HepG2 (cell line): Measurements from ENCODE around the gene ATP11A. TPM values are rescaled to one million over a fixed set of nuclear protein-coding genes. Genes with fewer than 3 reads are reported as not detected.
A peak's percentile ranks its signal among the peaks of the same experiment; 100 is the strongest.

Experiments
- CBX5 ChIP-seq: sonication (generic); formaldehyde crosslinking; IDR thresholded peaks from 2 replicates; pipeline ENCODE4 v1.4.0; 2020; ENCODE audit warnings: missing genetic modification reagents, borderline replicate concordance
- EZH2 ChIP-seq: conservative IDR thresholded peaks from 2 replicates; pipeline ENCODE4 v1.6.1; 2012; ENCODE audit warnings: mild to moderate bottlenecking, low read depth, low read length, moderate library complexity
- KLF16 ChIP-seq, 2 experiments: sonication (generic) in 1 of 2; formaldehyde crosslinking in 1 of 2; IDR thresholded peaks; 2 replicates each; pipeline versions ENCODE4 v1.6.1 to v1.8.0; 2016 to 2023; ENCODE audit warnings: missing genetic modification reagents in 2 of 2, missing compliant biosample characterization in 1 of 2
- NCOR1 ChIP-seq: fragments of 200-600 bp; sonication (generic); IDR thresholded peaks from 2 replicates; pipeline ENCODE4 v1.7.0; 2017; ENCODE audit warnings: antibody characterized with exemption, low read length, borderline replicate concordance
- NFE2L1 ChIP-seq: sonication (generic); formaldehyde crosslinking; IDR thresholded peaks from 2 replicates; pipeline ENCODE4 v1.4.0; 2020; ENCODE audit warnings: missing genetic modification reagents, mild to moderate bottlenecking, borderline replicate concordance
- POLR2G ChIP-seq: fragments of 200-400 bp; formaldehyde crosslinking; IDR thresholded peaks from 2 replicates; pipeline ENCODE4 v1.6.1; 2018; ENCODE audit warnings: mild to moderate bottlenecking, low read depth, low read length, moderate library complexity
- PRDM15 ChIP-seq: sonication (generic); formaldehyde crosslinking; IDR thresholded peaks from 2 replicates; pipeline ENCODE4 v1.4.0; 2020; ENCODE audit warnings: missing genetic modification reagents
- PRMT3 ChIP-seq: sonication (generic); formaldehyde crosslinking; IDR thresholded peaks from 2 replicates; pipeline ENCODE4 v1.8.1; 2022; ENCODE audit warnings: low read depth, mild to moderate bottlenecking, moderate library complexity, missing genetic modification reagents, borderline replicate concordance
- SMARCE1 ChIP-seq: fragments of 450-650 bp; IDR thresholded peaks from 2 replicates; pipeline ENCODE4 v1.6.1; 2017; ENCODE audit warnings: borderline replicate concordance
- TCF12 ChIP-seq, 2 experiments: fragments of 450-650 bp in 1 of 2; sonication (generic) in 1 of 2; formaldehyde crosslinking in 1 of 2; IDR thresholded peaks; 2 replicates each; pipeline versions ENCODE4 v1.6.1 to v1.8.0; 2017 to 2022; ENCODE audit warnings: antibody characterized with exemption in 1 of 2, mild to moderate bottlenecking in 1 of 2, missing genetic modification reagents in 1 of 2, moderate library complexity in 1 of 2
- TEAD2 ChIP-seq: sonication (generic); formaldehyde crosslinking; IDR thresholded peaks from 2 replicates; pipeline ENCODE4 v1.9.0; 2021; ENCODE audit warnings: missing genetic modification reagents
- TFDP1 ChIP-seq: IDR thresholded peaks from 2 replicates; pipeline ENCODE4 v1.6.1; 2016; ENCODE audit warnings: missing compliant biosample characterization, missing genetic modification reagents, borderline replicate concordance
- WIZ ChIP-seq: sonication (generic); formaldehyde crosslinking; IDR thresholded peaks from 2 replicates; pipeline ENCODE4 v1.5.1; 2020; ENCODE audit warnings: mild to moderate bottlenecking, missing genetic modification reagents
- ZBTB1 ChIP-seq: sonication (generic); formaldehyde crosslinking; IDR thresholded peaks from 2 replicates; pipeline ENCODE4 v1.4.0; 2020; ENCODE audit warnings: missing genetic modification reagents, borderline replicate concordance
- ZBTB7A ChIP-seq: sonication (generic); formaldehyde crosslinking; IDR thresholded peaks from 2 replicates; pipeline ENCODE4 v1.8.0; 2022; ENCODE audit warnings: mild to moderate bottlenecking, missing genetic modification reagents
- ZFP1 ChIP-seq: IDR thresholded peaks from 2 replicates; pipeline ENCODE4 v1.6.1; 2016
- ZIK1 ChIP-seq: sonication (generic); formaldehyde crosslinking; IDR thresholded peaks from 2 replicates; pipeline ENCODE4 v1.5.0; 2020; ENCODE audit warnings: mild to moderate bottlenecking, low read depth, missing genetic modification reagents, borderline replicate concordance
- ZNF180 ChIP-seq: sonication (generic); formaldehyde crosslinking; IDR thresholded peaks from 2 replicates; pipeline ENCODE4 v1.4.0; 2020; ENCODE audit warnings: low read depth, missing genetic modification reagents, borderline replicate concordance
- ZNF256 ChIP-seq: sonication (generic); formaldehyde crosslinking; conservative IDR thresholded peaks from 2 replicates; pipeline ENCODE4 v1.4.0; 2020; ENCODE audit warnings: missing genetic modification reagents
- ZNF331 ChIP-seq: sonication (generic); formaldehyde crosslinking; IDR thresholded peaks from 2 replicates; pipeline ENCODE4 v1.4.0; 2020; ENCODE audit warnings: missing genetic modification reagents
- ZNF350 ChIP-seq: sonication (generic); formaldehyde crosslinking; IDR thresholded peaks from 2 replicates; pipeline ENCODE4 v1.4.0; 2020; ENCODE audit warnings: mild to moderate bottlenecking, low read depth, missing genetic modification reagents, borderline replicate concordance
- ZNF432 ChIP-seq: sonication (generic); formaldehyde crosslinking; IDR thresholded peaks from 2 replicates; pipeline ENCODE4 v1.5.0; 2020; ENCODE audit warnings: missing genetic modification reagents, mild to moderate bottlenecking, borderline replicate concordance
- ZNF563 ChIP-seq: sonication (generic); formaldehyde crosslinking; IDR thresholded peaks from 2 replicates; pipeline ENCODE4 v1.8.0; 2022; ENCODE audit warnings: mild to moderate bottlenecking, moderate library complexity, missing genetic modification reagents
- ZNF781 ChIP-seq: sonication (generic); formaldehyde crosslinking; IDR thresholded peaks from 2 replicates; pipeline ENCODE4 v1.5.1; 2020; ENCODE audit warnings: borderline replicate concordance, mild to moderate bottlenecking, missing genetic modification reagents; ENCODE audit errors: not compliant biosample characterization
- polyA plus RNA-seq, 8 experiments: library from polyadenylated mRNA; depleted of rRNA in 3 of 8; stranded (reverse) in 7 of 8; unstranded in 1 of 8; fragments of >200 nt; fragmentation: Illumina TruSeq in 4 of 8; extraction: Trizol in 4 of 8; gene quantifications; 2 replicates each; pipeline versions ENCODE4 v1.2.1 to v1.2.3, GENCODE V29; 2011 to 2016; ENCODE audit warnings: low read depth in 4 of 8, missing spikeins in 1 of 8, mixed read lengths in 1 of 8; ENCODE audit not compliant: insufficient read depth in 1 of 8
- total RNA-seq, 5 experiments: library from RNA; depleted of rRNA; stranded (reverse); fragments of >200 nt; fragmentation: Illumina TruSeq; extraction: Trizol; gene quantifications; 2 replicates each; pipeline ENCODE4 v1.2.3, GENCODE V29; 2016; ENCODE audit warnings: low read depth in 1 of 5

ATP11A gene
- total and polyA plus RNA-seq, 2 of the 13 experiments (the other 11 are each of a cell fraction or from before 2014, with no cell fraction given), result 18.4 to 20.1 TPM

- peak; percentile 33; the same call in 1 of the 2 replicates for TF ChIP-seq ZNF350 (CRISPR knock-in tag)
- no peak for TF ChIP-seq ZNF180
- no peak for TF ChIP-seq PRDM15
- no peak for TF ChIP-seq NCOR1
- TF ChIP-seq ZNF432, result no peak
- 0 out of 2 replicates have a peak, but pooled peaks have one; percentile 10 for TF ChIP-seq ZNF331
- TF ChIP-seq KLF16 (CRISPR knock-in tag; IDR thresholded peaks at IDR 0.05), result peak in 1 of 2 experiments; percentile 48; a peak in 1 of 4 replicates
- TF ChIP-seq SMARCE1, result no peak
- TF ChIP-seq ZBTB1 (CRISPR knock-in tag), result no peak
- TF ChIP-seq ZNF563 (CRISPR knock-in tag), result no peak
- no peak for TF ChIP-seq NFE2L1
- TF ChIP-seq WIZ (CRISPR knock-in tag), result no peak
- TF ChIP-seq TCF12 (IDR thresholded peaks at IDR 0.05), result no peak
- TF ChIP-seq TCF12 (CRISPR knock-in tag; IDR thresholded peaks at IDR 0.05), result 0 out of 2 replicates have a peak, but pooled peaks have one; percentile 34
- no peak for TF ChIP-seq CBX5 (CRISPR knock-in tag)
- no peak for TF ChIP-seq ZFP1 (CRISPR knock-in tag)
- peak; percentile 46 for TF ChIP-seq ZNF781 (CRISPR knock-in tag)
- peak; percentile 59 for TF ChIP-seq POLR2G
- no peak for TF ChIP-seq ZNF256
- TF ChIP-seq TEAD2, result no peak
- no peak for TF ChIP-seq TFDP1 (CRISPR knock-in tag)
- no peak for TF ChIP-seq ZIK1 (CRISPR knock-in tag)
- TF ChIP-seq EZH2, result no peak
- TF ChIP-seq PRMT3 (CRISPR knock-in tag), result no peak
- peak; percentile 71; the same call in 1 of the 2 replicates for TF ChIP-seq ZBTB7A (CRISPR knock-in tag)
Measured at GRCh38 chr13:112894673-112895481, 205.0 kb downstream of the ATP11A start (continued).
